MM.1S (cell line): ENCODE results near the gene RGL3.

Experiments
- DNase-seq: peaks from one replicate; pipeline ENCODE4 v3.0.0-alpha.2; 2015
- H2AFZ ChIP-seq: fragments of 300-600 bp; sonication (generic); 2 replicates; pipeline ENCODE4 v1.6.0; 2016; ENCODE audit warnings: antibody characterized with exemption, low read length
- H3F3A ChIP-seq: fragments of 300-600 bp; sonication (generic); 2 replicates; pipeline ENCODE4 v1.6.1; 2016; ENCODE audit warnings: mild to moderate bottlenecking, antibody characterized with exemption, low read length, moderate library complexity, mixed read lengths; ENCODE audit not compliant: insufficient read depth
- H3K27ac ChIP-seq: fragments of 300-600 bp; sonication (generic); 2 replicates; pipeline ENCODE4 v1.5.1; 2016; ENCODE audit warnings: mild to moderate bottlenecking, low read length
- H3K27me3 ChIP-seq: fragments of 300-600 bp; sonication (generic); replicated peaks from 2 replicates; pipeline ENCODE4 v1.6.0; 2016; ENCODE audit warnings: low read length; ENCODE audit not compliant: insufficient read depth
- H3K36me3 ChIP-seq: fragments of 300-600 bp; sonication (generic); replicated peaks from 2 replicates; pipeline ENCODE4 v1.6.1; 2016; ENCODE audit warnings: mild to moderate bottlenecking, low read length, mixed read lengths; ENCODE audit not compliant: insufficient read depth
- H3K4me1 ChIP-seq: fragments of 300-600 bp; sonication (generic); 2 replicates; pipeline ENCODE4 v1.6.1; 2016; ENCODE audit warnings: low read length, mixed read lengths
- H3K4me2 ChIP-seq: fragments of 300-600 bp; sonication (generic); 2 replicates; pipeline ENCODE4 v1.6.0; 2016; ENCODE audit warnings: low read depth, low read length
- H3K4me3 ChIP-seq: fragments of 300-600 bp; sonication (generic); 2 replicates; pipeline ENCODE4 v1.5.1; 2016; ENCODE audit warnings: low read length, mixed read lengths
- H3K79me2 ChIP-seq: fragments of 300-600 bp; sonication (generic); 2 replicates; pipeline ENCODE4 v1.6.1; 2016; ENCODE audit warnings: mixed run types, low read length, mixed read lengths
- H3K9ac ChIP-seq: fragments of 300-600 bp; sonication (generic); 2 replicates; pipeline ENCODE4 v1.6.1; 2016; ENCODE audit warnings: low read length, mixed read lengths
- H3K9me2 ChIP-seq: fragments of 300-600 bp; sonication (generic); replicated peaks from 2 replicates; pipeline ENCODE4 v1.6.1; 2016; ENCODE audit warnings: mild to moderate bottlenecking, low read length, mixed read lengths; ENCODE audit not compliant: insufficient read depth
- H3K9me3 ChIP-seq: fragments of 300-600 bp; sonication (generic); replicated peaks from 2 replicates; pipeline ENCODE4 v1.6.1; 2016; ENCODE audit warnings: mild to moderate bottlenecking, low read length, mixed read lengths; ENCODE audit not compliant: insufficient read depth
- H4K20me1 ChIP-seq: fragments of 300-600 bp; sonication (generic); 2 replicates; pipeline ENCODE4 v1.6.1; 2016; ENCODE audit warnings: mild to moderate bottlenecking, low read length, moderate library complexity, mixed read lengths; ENCODE audit not compliant: insufficient read depth
- CTCF ChIP-seq: fragments of 300-600 bp; sonication (generic); IDR thresholded peaks from 2 replicates; pipeline ENCODE4 v1.5.1; 2016; ENCODE audit warnings: antibody characterized with exemption, low read length, mixed read lengths
- EZH2 ChIP-seq: fragments of 300-600 bp; sonication (generic); optimal IDR thresholded peaks from 2 replicates; pipeline ENCODE3; 2017; ENCODE audit warnings: low read depth, mild to moderate bottlenecking, antibody characterized with exemption, low read length, mixed read lengths
- EZH2phosphoT487 ChIP-seq: fragments of 300-600 bp; sonication (generic); IDR thresholded peaks from 2 replicates; pipeline ENCODE4 v1.6.1; 2018; ENCODE audit warnings: antibody characterized with exemption, low read length

The RGL3 gene

GRCh38 chr19:11373166-11373884, 45.8 kb downstream of the RGL3 start:
- H3K9me2 ChIP-seq: no peaks in the 10 kb centered on the region
- no peaks in the 10 kb centered on the region for H3F3A ChIP-seq
- TF ChIP-seq CTCF (no peak), EZH2phosphoT487 (no peak), EZH2 (no peak)
- no peaks in the 10 kb centered on the region for H4K20me1 ChIP-seq
- peaks cover 19% of the 10 kb centered on the region for H3K4me1 ChIP-seq
- peak overlapping the region; percentile 94 for H3K4me2 ChIP-seq
- no peaks in the 10 kb centered on the region for H3K36me3 ChIP-seq
- no peak overlapping the region for H3K9ac ChIP-seq
- no peak overlapping the region for H2AFZ ChIP-seq
- no peak for DNase-seq
- H3K4me3 ChIP-seq: peak overlapping the region; percentile 84; the same call in 1 of the 2 replicates
- no peak overlapping the region for H3K27ac ChIP-seq
- H3K79me2 ChIP-seq: peaks cover 12% of the 10 kb centered on the region
- no peaks in the 10 kb centered on the region for H3K27me3 ChIP-seq
- no peaks in the 10 kb centered on the region for H3K9me3 ChIP-seq

- Histone ChIP-seq H3K4me3 (no peak overlapping the region), H3K9ac (no peak overlapping the region), H3K9me2 (no peaks in the 10 kb centered on the region), H2AFZ (no peak overlapping the region), H3K36me3 (no peaks in the 10 kb centered on the region), H3K9me3 (no peaks in the 10 kb centered on the region), H3K4me2 (no peak overlapping the region), H3K27ac (no peak overlapping the region), H3K27me3 (no peaks in the 10 kb centered on the region), H3K79me2 (peaks cover 8% of the 10 kb centered on the region), H3F3A (no peaks in the 10 kb centered on the region), H3K4me1 (peaks cover 9% of the 10 kb centered on the region), H4K20me1 (no peaks in the 10 kb centered on the region)
- no peak for TF ChIP-seq EZH2
- no peak for TF ChIP-seq EZH2phosphoT487
- DNase-seq: no peak
Measured at GRCh38 chr19:11370744-11371143, 48.4 kb downstream of the RGL3 start.

GRCh38 chr19:11367528-11367927, 51.6 kb downstream of the RGL3 start:
- Histone ChIP-seq H3K36me3 (no peaks in the 10 kb centered on the region), H4K20me1 (no peaks in the 10 kb centered on the region), H3K9me2 (no peaks in the 10 kb centered on the region), H3F3A (no peaks in the 10 kb centered on the region), H3K4me1 (no peaks in the 10 kb centered on the region), H3K27ac (no peak overlapping the region), H3K9ac (no peak overlapping the region), H3K27me3 (no peaks in the 10 kb centered on the region), H3K9me3 (no peaks in the 10 kb centered on the region), H3K79me2 (no peaks in the 10 kb centered on the region), H3K4me3 (no peak overlapping the region), H3K4me2 (no peak overlapping the region), H2AFZ (no peak overlapping the region)
- TF ChIP-seq CTCF (no peak), EZH2phosphoT487 (no peak), EZH2 (no peak)
- DNase-seq: no peak

GRCh38 chr19:11365557-11366117, 53.5 kb downstream of the RGL3 start:
- Histone ChIP-seq H3K79me2 (no peaks in the 10 kb centered on the region), H3K4me2 (no peak overlapping the region), H3K27me3 (no peaks in the 10 kb centered on the region), H3K9me3 (no peaks in the 10 kb centered on the region), H2AFZ (no peak overlapping the region), H4K20me1 (no peaks in the 10 kb centered on the region), H3K9ac (no peak overlapping the region), H3K4me3 (no peak overlapping the region), H3K9me2 (no peaks in the 10 kb centered on the region), H3K36me3 (no peaks in the 10 kb centered on the region), H3K27ac (no peak overlapping the region), H3F3A (no peaks in the 10 kb centered on the region), H3K4me1 (no peaks in the 10 kb centered on the region)
- no peak for DNase-seq
- no peak for TF ChIP-seq EZH2phosphoT487
- no peak for TF ChIP-seq CTCF
- TF ChIP-seq EZH2: no peak
